Panc1 (cell line): ENCODE data around the gene MREG.

Source experiments
- TF ChIP-seq, protein P1 (sequence below): fragments of 450-650 bp; IDR thresholded peaks from 2 replicates; pipeline ENCODE4 v1.5.1; 2017; ENCODE audit warnings: mild to moderate bottlenecking
- TF ChIP-seq, protein P2 (sequence below), 2 experiments: IDR thresholded peaks; 2 replicates each; pipeline ENCODE4 v1.6.1; 2011 to 2012; ENCODE audit warnings: low read depth in 2 of 2, control low read depth in 1 of 2, low read length in 1 of 2, mild to moderate bottlenecking in 1 of 2, moderate library complexity in 1 of 2; ENCODE audit not compliant: insufficient read depth in 1 of 2

DNA sequence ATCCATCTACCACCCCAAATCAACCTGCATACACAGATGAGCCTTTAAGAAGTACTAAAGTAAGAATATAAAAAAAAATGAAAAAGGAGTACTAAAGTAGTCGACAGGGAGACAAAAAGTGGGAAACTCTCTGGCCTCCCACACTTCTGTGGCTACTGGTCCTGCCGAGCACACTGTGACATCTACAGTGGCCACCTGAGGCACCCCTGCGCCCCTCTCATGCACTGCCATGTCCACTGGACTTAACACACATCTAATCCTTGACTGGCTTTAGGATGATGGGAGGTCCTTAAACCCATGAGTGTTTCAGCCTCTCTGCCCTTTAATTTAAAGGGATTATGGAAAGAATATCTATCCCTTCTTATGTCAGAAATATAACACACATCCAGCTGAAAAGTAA is 71.2 kb downstream of the MREG start:
- TF ChIP-seq, protein P1, sequence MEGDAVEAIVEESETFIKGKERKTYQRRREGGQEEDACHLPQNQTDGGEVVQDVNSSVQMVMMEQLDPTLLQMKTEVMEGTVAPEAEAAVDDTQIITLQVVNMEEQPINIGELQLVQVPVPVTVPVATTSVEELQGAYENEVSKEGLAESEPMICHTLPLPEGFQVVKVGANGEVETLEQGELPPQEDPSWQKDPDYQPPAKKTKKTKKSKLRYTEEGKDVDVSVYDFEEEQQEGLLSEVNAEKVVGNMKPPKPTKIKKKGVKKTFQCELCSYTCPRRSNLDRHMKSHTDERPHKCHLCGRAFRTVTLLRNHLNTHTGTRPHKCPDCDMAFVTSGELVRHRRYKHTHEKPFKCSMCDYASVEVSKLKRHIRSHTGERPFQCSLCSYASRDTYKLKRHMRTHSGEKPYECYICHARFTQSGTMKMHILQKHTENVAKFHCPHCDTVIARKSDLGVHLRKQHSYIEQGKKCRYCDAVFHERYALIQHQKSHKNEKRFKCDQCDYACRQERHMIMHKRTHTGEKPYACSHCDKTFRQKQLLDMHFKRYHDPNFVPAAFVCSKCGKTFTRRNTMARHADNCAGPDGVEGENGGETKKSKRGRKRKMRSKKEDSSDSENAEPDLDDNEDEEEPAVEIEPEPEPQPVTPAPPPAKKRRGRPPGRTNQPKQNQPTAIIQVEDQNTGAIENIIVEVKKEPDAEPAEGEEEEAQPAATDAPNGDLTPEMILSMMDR: no peak
- TF ChIP-seq, protein P2, sequence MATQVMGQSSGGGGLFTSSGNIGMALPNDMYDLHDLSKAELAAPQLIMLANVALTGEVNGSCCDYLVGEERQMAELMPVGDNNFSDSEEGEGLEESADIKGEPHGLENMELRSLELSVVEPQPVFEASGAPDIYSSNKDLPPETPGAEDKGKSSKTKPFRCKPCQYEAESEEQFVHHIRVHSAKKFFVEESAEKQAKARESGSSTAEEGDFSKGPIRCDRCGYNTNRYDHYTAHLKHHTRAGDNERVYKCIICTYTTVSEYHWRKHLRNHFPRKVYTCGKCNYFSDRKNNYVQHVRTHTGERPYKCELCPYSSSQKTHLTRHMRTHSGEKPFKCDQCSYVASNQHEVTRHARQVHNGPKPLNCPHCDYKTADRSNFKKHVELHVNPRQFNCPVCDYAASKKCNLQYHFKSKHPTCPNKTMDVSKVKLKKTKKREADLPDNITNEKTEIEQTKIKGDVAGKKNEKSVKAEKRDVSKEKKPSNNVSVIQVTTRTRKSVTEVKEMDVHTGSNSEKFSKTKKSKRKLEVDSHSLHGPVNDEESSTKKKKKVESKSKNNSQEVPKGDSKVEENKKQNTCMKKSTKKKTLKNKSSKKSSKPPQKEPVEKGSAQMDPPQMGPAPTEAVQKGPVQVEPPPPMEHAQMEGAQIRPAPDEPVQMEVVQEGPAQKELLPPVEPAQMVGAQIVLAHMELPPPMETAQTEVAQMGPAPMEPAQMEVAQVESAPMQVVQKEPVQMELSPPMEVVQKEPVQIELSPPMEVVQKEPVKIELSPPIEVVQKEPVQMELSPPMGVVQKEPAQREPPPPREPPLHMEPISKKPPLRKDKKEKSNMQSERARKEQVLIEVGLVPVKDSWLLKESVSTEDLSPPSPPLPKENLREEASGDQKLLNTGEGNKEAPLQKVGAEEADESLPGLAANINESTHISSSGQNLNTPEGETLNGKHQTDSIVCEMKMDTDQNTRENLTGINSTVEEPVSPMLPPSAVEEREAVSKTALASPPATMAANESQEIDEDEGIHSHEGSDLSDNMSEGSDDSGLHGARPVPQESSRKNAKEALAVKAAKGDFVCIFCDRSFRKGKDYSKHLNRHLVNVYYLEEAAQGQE (IDR thresholded peaks at IDR 0.05; ENCODE audit: insufficient read depth in 1 of 2, low read depth in 2 of 2, low read length in 1 of 2): no peak
